ENCODE data around the gene TMEM132A.
"Not testable (repeated sequence)": the region's sequence is repeated elsewhere in the genome, so short reads cannot be mapped to it uniquely, and the experiment has no call there.

The TMEM132A gene

DNA sequence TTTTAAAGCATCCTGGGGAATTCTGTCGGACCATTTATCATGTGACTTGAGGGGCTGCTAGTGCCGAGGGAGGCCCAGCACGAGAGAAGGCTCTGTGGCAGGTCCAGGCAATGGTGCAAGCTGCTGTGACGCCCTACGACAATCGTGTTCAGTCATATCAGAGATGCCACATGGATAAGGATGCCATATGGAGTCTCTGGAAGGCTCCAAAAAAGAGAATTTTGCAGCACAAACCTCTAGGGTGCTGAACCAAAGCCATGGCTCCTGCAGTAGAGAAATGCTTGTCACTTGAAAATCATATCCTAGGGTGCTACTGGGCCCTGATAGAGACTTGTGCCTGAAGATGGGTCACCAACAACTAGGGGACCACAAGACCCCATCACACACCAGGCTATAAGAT is 40.5 kb downstream of the TMEM132A start:
- Histone ChIP-seq H3K4me1 (ENCODE audit: control insufficient read depth, insufficient read depth, low read length) (no peaks in the 10 kb centered on the region), H3K9ac (ENCODE audit: low read depth, low read length) (no peak overlapping the region), H3K4me3 (ENCODE audit: low read depth, low read length) (no peak overlapping the region), H3K27me3 (ENCODE audit: control insufficient read depth, insufficient read depth, low read length) (no peaks in the 10 kb centered on the region), H3K27ac (ENCODE audit: low read depth, low read length) (no peak overlapping the region), H3K36me3 (ENCODE audit: control insufficient read depth, insufficient read depth, low read length) (no peaks in the 10 kb centered on the region), H3K9me3 (ENCODE audit: control insufficient read depth, insufficient read depth, low read length) (peaks cover 6% of the 10 kb centered on the region)

- H3K9me3 ChIP-seq (ENCODE audit: control insufficient read depth, insufficient read depth, low read length), result peaks cover 6% of the 10 kb centered on the region
- no peaks in the 10 kb centered on the region for H3K36me3 ChIP-seq (ENCODE audit: control insufficient read depth, insufficient read depth, low read length)
- H3K4me3 ChIP-seq (ENCODE audit: low read depth, low read length), result no peak overlapping the region
- no peaks in the 10 kb centered on the region for H3K4me1 ChIP-seq (ENCODE audit: control insufficient read depth, insufficient read depth, low read length)
- H3K9ac ChIP-seq (ENCODE audit: low read depth, low read length), result no peak overlapping the region
- no peak overlapping the region for H3K27ac ChIP-seq (ENCODE audit: low read depth, low read length)
- no peaks in the 10 kb centered on the region for H3K27me3 ChIP-seq (ENCODE audit: control insufficient read depth, insufficient read depth, low read length)
These were observed 42.6 kb downstream of the TMEM132A start for GRCh38 chr11:60966890-60967289.

GRCh38 chr11:60968223-60968622 is 44.0 kb downstream of the TMEM132A start:
- H3K36me3 ChIP-seq (ENCODE audit: control insufficient read depth, insufficient read depth, low read length), result no peaks in the 10 kb centered on the region
- H3K9me3 ChIP-seq (ENCODE audit: control insufficient read depth, insufficient read depth, low read length), result peaks cover 6% of the 10 kb centered on the region
- no peak overlapping the region for H3K4me3 ChIP-seq (ENCODE audit: low read depth, low read length)
- no peak overlapping the region for H3K9ac ChIP-seq (ENCODE audit: low read depth, low read length)
- no peak overlapping the region for H3K27ac ChIP-seq (ENCODE audit: low read depth, low read length)
- H3K4me1 ChIP-seq (ENCODE audit: control insufficient read depth, insufficient read depth, low read length), result no peaks in the 10 kb centered on the region
- H3K27me3 ChIP-seq (ENCODE audit: control insufficient read depth, insufficient read depth, low read length), result no peaks in the 10 kb centered on the region

GRCh38 chr11:60970369-60970774 is 46.1 kb downstream of the TMEM132A start:
- no peak overlapping the region for H3K4me3 ChIP-seq (ENCODE audit: low read depth, low read length)
- H3K9ac ChIP-seq (ENCODE audit: low read depth, low read length), result no peak overlapping the region
- no peak overlapping the region for H3K27ac ChIP-seq (ENCODE audit: low read depth, low read length)
- peaks cover 6% of the 10 kb centered on the region for H3K9me3 ChIP-seq (ENCODE audit: control insufficient read depth, insufficient read depth, low read length)
- no peaks in the 10 kb centered on the region for H3K36me3 ChIP-seq (ENCODE audit: control insufficient read depth, insufficient read depth, low read length)
- no peaks in the 10 kb centered on the region for H3K4me1 ChIP-seq (ENCODE audit: control insufficient read depth, insufficient read depth, low read length)
- H3K27me3 ChIP-seq (ENCODE audit: control insufficient read depth, insufficient read depth, low read length), result no peaks in the 10 kb centered on the region

GRCh38 chr11:60970890-60971289 is 46.6 kb downstream of the TMEM132A start:
- Histone ChIP-seq H3K36me3 (ENCODE audit: control insufficient read depth, insufficient read depth, low read length) (no peaks in the 10 kb centered on the region), H3K4me3 (ENCODE audit: low read depth, low read length) (no peak overlapping the region), H3K9me3 (ENCODE audit: control insufficient read depth, insufficient read depth, low read length) (peaks cover 6% of the 10 kb centered on the region), H3K27me3 (ENCODE audit: control insufficient read depth, insufficient read depth, low read length) (no peaks in the 10 kb centered on the region), H3K27ac (ENCODE audit: low read depth, low read length) (no peak overlapping the region), H3K4me1 (ENCODE audit: control insufficient read depth, insufficient read depth, low read length) (no peaks in the 10 kb centered on the region), H3K9ac (ENCODE audit: low read depth, low read length) (no peak overlapping the region)

DNA sequence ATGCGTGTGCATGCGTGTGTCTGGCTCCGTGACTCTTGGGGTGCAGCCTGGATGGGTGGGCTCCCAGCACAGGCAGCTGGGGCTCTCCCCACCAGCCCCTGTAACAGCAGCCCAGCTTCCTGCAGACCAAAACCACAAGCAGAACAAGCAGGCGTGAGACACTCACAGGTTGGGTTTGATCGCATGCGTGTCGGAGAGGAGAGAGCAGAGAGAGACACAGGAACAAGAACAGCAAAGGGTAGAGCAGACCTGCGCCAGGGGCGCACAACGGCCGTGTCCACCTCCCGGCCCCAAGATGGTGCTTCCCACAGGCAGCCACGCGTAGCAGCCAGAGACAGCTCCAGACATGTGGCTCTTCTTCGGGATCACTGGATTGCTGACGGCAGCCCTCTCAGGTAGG is 47.3 kb downstream of the TMEM132A start, which contains the start of gene CD6:
Gene CD6, plus strand, starts transcription at position 161 of the 400 bp plus-strand sequence. Its CDS starts 186 bp downstream, at position 347.
- no peak within 1 kb of the TSS for H3K9ac ChIP-seq (ENCODE audit: low read depth, low read length)

GRCh38 chr11:60972182-60973030 is 48.1 kb downstream of the TMEM132A start:
- Histone ChIP-seq H3K9me3 (ENCODE audit: control insufficient read depth, insufficient read depth, low read length) (peaks cover 6% of the 10 kb centered on the region), H3K36me3 (ENCODE audit: control insufficient read depth, insufficient read depth, low read length) (no peaks in the 10 kb centered on the region), H3K4me1 (ENCODE audit: control insufficient read depth, insufficient read depth, low read length) (no peaks in the 10 kb centered on the region), H3K27ac (ENCODE audit: low read depth, low read length) (no peak overlapping the region), H3K27me3 (ENCODE audit: control insufficient read depth, insufficient read depth, low read length) (no peaks in the 10 kb centered on the region), H3K4me3 (ENCODE audit: low read depth, low read length) (no peak overlapping the region), H3K9ac (ENCODE audit: low read depth, low read length) (no peak overlapping the region)

More for the DNA sequence above, 47.3 kb downstream of the TMEM132A start, which contains the start of gene CD6:
- Histone ChIP-seq H3K9me3 (ENCODE audit: control insufficient read depth, insufficient read depth, low read length) (peaks cover 6% of the 10 kb centered on the region), H3K27me3 (ENCODE audit: control insufficient read depth, insufficient read depth, low read length) (no peaks in the 10 kb centered on the region), H3K36me3 (ENCODE audit: control insufficient read depth, insufficient read depth, low read length) (no peaks in the 10 kb centered on the region), H3K27ac (ENCODE audit: low read depth, low read length) (no peak within 1 kb of the TSS), H3K4me3 (ENCODE audit: low read depth, low read length) (no peak within 1 kb of the TSS), H3K4me1 (ENCODE audit: control insufficient read depth, insufficient read depth, low read length) (no peaks in the 10 kb centered on the region)

DNA sequence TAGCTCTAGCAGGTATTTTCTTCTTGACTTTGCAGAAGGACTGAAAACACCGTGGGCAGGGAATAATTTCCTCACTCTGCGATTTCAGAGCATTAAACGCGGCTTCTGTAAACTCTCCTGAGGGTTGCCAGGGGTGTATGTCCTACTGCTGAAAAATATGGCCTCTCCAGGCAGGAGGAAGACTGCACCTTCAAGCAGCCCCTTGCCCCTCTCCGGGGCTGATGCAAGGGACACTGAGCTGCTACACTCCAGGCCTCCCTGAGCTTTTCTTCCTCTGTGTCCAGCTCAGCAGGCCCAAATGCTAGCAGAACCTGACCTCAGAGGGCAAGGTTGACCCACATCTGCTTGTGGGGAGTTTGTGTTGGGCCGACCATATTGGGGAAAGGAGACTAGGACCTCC is 49.4 kb downstream of the TMEM132A start:
- Histone ChIP-seq H3K36me3 (ENCODE audit: control insufficient read depth, insufficient read depth, low read length) (no peaks in the 10 kb centered on the region), H3K4me1 (ENCODE audit: control insufficient read depth, insufficient read depth, low read length) (no peaks in the 10 kb centered on the region), H3K27ac (ENCODE audit: low read depth, low read length) (no peak overlapping the region), H3K27me3 (ENCODE audit: control insufficient read depth, insufficient read depth, low read length) (no peaks in the 10 kb centered on the region), H3K9ac (ENCODE audit: low read depth, low read length) (no peak overlapping the region), H3K4me3 (ENCODE audit: low read depth, low read length) (no peak overlapping the region), H3K9me3 (ENCODE audit: control insufficient read depth, insufficient read depth, low read length) (no peaks in the 10 kb centered on the region; the same call in 1 of the 2 replicates)

DNA sequence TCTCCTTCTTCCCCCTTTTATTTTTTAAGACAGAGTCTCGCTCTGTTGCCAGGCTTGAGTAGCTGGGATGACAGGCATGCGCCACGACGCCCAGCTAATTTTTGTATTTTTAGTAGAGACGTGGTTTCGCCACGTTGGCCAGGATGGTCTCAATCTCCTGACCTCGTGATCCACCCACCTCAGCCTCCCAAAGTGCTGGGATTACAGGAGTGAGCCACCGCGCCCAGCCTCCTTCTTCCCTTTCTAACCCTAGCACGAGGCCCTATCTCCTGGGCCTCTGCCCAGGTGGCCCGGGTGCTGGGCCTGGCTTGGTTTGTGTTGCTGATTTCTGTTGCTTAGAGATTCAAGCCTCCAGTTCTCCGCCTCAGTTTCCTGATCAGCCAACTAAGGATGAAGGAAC is 50.1 kb downstream of the TMEM132A start:
- not testable (repeated sequence) for H3K27ac ChIP-seq (ENCODE audit: low read depth, low read length); H3K9ac ChIP-seq (ENCODE audit: low read depth, low read length); H3K9me3 ChIP-seq (ENCODE audit: control insufficient read depth, insufficient read depth, low read length); H3K4me3 ChIP-seq (ENCODE audit: low read depth, low read length); H3K36me3 ChIP-seq (ENCODE audit: control insufficient read depth, insufficient read depth, low read length); H3K27me3 ChIP-seq (ENCODE audit: control insufficient read depth, insufficient read depth, low read length); H3K4me1 ChIP-seq (ENCODE audit: control insufficient read depth, insufficient read depth, low read length)

DNA sequence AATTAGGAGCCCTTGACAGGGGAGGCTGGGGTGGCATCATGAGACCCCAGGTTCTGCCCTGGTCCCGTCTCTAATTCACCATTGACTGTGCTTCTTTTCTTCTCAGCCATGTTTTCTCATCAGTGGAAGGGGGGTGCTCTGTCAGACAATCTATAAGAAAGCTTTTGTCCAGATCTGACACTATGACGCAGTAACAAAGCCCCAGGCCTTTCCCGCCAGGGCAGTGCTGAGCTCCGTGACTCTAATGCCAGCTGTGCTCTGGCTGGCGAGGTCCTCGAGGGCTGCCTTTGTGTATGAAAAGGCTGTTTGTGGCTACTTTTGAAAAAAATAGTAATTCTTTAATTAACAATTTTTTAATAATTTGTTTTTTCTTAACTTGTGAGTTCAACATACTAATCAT is 50.5 kb downstream of the TMEM132A start:
- no peak overlapping the region for H3K9ac ChIP-seq (ENCODE audit: low read depth, low read length)
- H3K9me3 ChIP-seq (ENCODE audit: control insufficient read depth, insufficient read depth, low read length), result no peaks in the 10 kb centered on the region
- H3K27me3 ChIP-seq (ENCODE audit: control insufficient read depth, insufficient read depth, low read length), result no peaks in the 10 kb centered on the region
- H3K4me3 ChIP-seq (ENCODE audit: low read depth, low read length), result no peak overlapping the region
- no peaks in the 10 kb centered on the region for H3K4me1 ChIP-seq (ENCODE audit: control insufficient read depth, insufficient read depth, low read length)
- no peaks in the 10 kb centered on the region for H3K36me3 ChIP-seq (ENCODE audit: control insufficient read depth, insufficient read depth, low read length)
- no peak overlapping the region for H3K27ac ChIP-seq (ENCODE audit: low read depth, low read length)

DNA sequence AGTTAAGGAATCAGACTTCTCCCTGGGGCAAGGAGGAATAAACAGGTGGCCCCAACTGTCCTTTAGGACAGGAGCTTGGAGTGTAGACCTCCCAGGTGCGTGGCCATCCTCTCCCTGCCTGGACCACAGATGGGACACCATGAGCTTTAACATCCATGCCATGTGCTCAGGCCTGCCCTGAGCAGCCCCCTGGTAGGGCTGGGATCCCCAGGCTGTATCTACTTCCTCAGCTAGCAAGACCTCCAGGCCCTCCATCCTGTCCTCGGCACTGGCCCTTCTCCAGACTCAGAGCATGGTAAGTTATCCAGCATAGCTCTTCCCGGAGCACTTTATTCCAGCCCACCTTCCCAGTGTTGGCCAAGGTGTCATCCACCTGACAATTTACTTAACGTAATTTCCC is 53.0 kb downstream of the TMEM132A start:
- Histone ChIP-seq H3K27me3 (ENCODE audit: control insufficient read depth, insufficient read depth, low read length) (no peaks in the 10 kb centered on the region), H3K9ac (ENCODE audit: low read depth, low read length) (no peak overlapping the region), H3K27ac (ENCODE audit: low read depth, low read length) (no peak overlapping the region), H3K36me3 (ENCODE audit: control insufficient read depth, insufficient read depth, low read length) (no peaks in the 10 kb centered on the region), H3K9me3 (ENCODE audit: control insufficient read depth, insufficient read depth, low read length) (no peaks in the 10 kb centered on the region), H3K4me1 (ENCODE audit: control insufficient read depth, insufficient read depth, low read length) (no peaks in the 10 kb centered on the region), H3K4me3 (ENCODE audit: low read depth, low read length) (no peak overlapping the region)
